ENCODE measurements around the gene CNGB1.

- TF ChIP-seq, protein P1, sequence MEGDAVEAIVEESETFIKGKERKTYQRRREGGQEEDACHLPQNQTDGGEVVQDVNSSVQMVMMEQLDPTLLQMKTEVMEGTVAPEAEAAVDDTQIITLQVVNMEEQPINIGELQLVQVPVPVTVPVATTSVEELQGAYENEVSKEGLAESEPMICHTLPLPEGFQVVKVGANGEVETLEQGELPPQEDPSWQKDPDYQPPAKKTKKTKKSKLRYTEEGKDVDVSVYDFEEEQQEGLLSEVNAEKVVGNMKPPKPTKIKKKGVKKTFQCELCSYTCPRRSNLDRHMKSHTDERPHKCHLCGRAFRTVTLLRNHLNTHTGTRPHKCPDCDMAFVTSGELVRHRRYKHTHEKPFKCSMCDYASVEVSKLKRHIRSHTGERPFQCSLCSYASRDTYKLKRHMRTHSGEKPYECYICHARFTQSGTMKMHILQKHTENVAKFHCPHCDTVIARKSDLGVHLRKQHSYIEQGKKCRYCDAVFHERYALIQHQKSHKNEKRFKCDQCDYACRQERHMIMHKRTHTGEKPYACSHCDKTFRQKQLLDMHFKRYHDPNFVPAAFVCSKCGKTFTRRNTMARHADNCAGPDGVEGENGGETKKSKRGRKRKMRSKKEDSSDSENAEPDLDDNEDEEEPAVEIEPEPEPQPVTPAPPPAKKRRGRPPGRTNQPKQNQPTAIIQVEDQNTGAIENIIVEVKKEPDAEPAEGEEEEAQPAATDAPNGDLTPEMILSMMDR (conservative IDR thresholded peaks at IDR 0.05; ENCODE audit: low read depth, low read length) = peak; percentile 66
- no peak for TF ChIP-seq EZH2 (IDR thresholded peaks at IDR 0.05; ENCODE audit: borderline replicate concordance, low read depth, low read length, poor library complexity, severe bottlenecking)
These were observed 64.3 kb downstream of the CNGB1 start for GRCh38 chr16:57906382-57907316.

Measured in A673 (cell line).